Head of caudate nucleus (tissue), 42 donors: ENCODE measurements around the gene TAF11L13.
"Not testable (repeated sequence)": the region's sequence is repeated elsewhere in the genome, so short reads cannot be mapped to it uniquely, and the experiment has no call there.

Experiments used
- DNase-seq, 42 donors: peaks; one replicate each; pipeline versions ENCODE4 v3.0.0 to v3.0.0-alpha.2; 2020 to 2021; ENCODE audit warnings: mixed read lengths in 7 of 42
- intact Hi-C: fragments of 100-400 bp; cut with DNase I; formaldehyde crosslinking; loops from one replicate; pipeline ENCODE4 v1.15.0; 2022

Gene TAF11L13

DNA sequence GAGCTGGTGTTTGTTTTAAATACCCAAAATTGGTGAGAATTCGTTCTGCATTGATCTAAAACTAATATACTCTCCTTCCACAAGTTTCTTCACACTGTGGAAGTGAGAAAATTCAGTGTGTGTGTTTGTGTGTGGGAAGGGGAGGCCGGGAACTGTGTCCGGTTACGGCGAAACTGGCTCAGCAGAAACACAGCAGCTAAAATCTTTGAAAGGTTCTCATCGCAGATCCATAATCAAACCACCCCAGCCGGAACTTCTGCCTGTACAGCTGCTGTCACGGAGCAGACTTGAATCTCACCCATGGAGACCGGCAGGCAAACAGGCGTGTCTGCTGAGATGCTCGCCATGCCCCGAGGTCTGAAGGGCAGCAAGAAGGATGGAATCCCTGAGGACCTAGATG lies at the start of gene TAF11L13:
TSS of gene TAF11L13 (plus strand) at position 301 of the 400 bp plus-strand sequence.
- intact Hi-C loops, DNase-seq: not testable (repeated sequence)

GRCh38 chr5:17585658-17586057 lies 46.2 kb upstream of the TAF11L13 start, which contains the start of gene TAF11L7:
Gene TAF11L7 (minus strand): TSS chr5:17585758.
- intact Hi-C loops, DNase-seq: not testable (repeated sequence)

- intact Hi-C loops, DNase-seq: not testable (repeated sequence)
Observed at GRCh38 chr5:17590860-17591259, 41.0 kb upstream of the TAF11L13 start, which contains the start of gene TAF11L8. Gene TAF11L8 (minus strand): TSS chr5:17590960.

- intact Hi-C loops, result not testable (repeated sequence)
- peak in 3 of 42 donors; percentile 1 to 39 (median 6) for DNase-seq
Observed at GRCh38 chr5:17594255-17594654, 37.6 kb upstream of the TAF11L13 start, which contains the start of gene TAF11L9. Gene TAF11L9 (minus strand): TSS chr5:17594394.

GRCh38 chr5:17597728-17598127 lies 34.2 kb upstream of the TAF11L13 start, which contains the start of gene TAF11L10:
Gene TAF11L10 (minus strand): TSS chr5:17597828.
- intact Hi-C loops, result not testable (repeated sequence)

GRCh38 chr5:17603880-17604279 lies 28.0 kb upstream of the TAF11L13 start, which contains the start of gene TAF11L11:
Gene TAF11L11 (plus strand): TSS chr5:17604183.
- DNase-seq, intact Hi-C loops: not testable (repeated sequence)

More at GRCh38 chr5:17597728-17598127, 34.2 kb upstream of the TAF11L13 start, which contains the start of gene TAF11L10:
- DNase-seq, result not testable (repeated sequence)

GRCh38 chr5:17604951-17605350 lies 26.9 kb upstream of the TAF11L13 start:
- DNase-seq, result no peak
- intact Hi-C loops, result no loop called here

GRCh38 chr5:17607461-17607860 lies 24.4 kb upstream of the TAF11L13 start:
- DNase-seq, intact Hi-C loops: not testable (repeated sequence)

- intact Hi-C loops, DNase-seq: not testable (repeated sequence)
Observed at GRCh38 chr5:17610092-17610491, 21.8 kb upstream of the TAF11L13 start, which contains the start of gene TAF11L12. Gene TAF11L12 (plus strand): TSS chr5:17610392.

- intact Hi-C loops, result no loop called here
Observed at GRCh38 chr5:17614872-17615605, 16.8 kb upstream of the TAF11L13 start.

GRCh38 chr5:17619354-17619753 lies 12.5 kb upstream of the TAF11L13 start:
- DNase-seq, result no peak
- intact Hi-C loops, result no loop called here

More at GRCh38 chr5:17614872-17615605, 16.8 kb upstream of the TAF11L13 start:
- no peak for DNase-seq

- intact Hi-C loops, result no loop called here
- no peak for DNase-seq
Observed at GRCh38 chr5:17620627-17621026, 11.3 kb upstream of the TAF11L13 start.

DNA sequence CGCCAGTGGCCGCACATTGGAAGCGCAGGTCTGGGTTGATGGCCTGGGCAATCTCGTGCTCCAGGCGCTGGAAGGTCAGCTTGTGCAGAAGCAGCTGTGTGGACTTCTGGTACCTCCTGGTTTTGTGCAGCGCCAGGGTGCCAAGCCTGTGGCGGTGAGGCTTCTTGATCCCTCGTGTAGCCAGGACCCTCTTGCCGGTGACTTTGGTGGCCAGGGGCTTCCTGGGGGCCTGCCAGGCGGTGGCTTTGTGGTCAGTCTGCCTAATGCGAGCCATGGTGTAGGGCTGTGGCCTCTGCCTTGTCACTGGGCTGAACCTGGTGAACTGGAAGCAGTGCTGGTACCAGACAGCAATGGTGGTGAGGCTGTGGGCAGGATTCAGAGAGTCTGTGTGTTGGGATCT lies 6.2 kb upstream of the TAF11L13 start:
- DNase-seq, result no peak

DNA sequence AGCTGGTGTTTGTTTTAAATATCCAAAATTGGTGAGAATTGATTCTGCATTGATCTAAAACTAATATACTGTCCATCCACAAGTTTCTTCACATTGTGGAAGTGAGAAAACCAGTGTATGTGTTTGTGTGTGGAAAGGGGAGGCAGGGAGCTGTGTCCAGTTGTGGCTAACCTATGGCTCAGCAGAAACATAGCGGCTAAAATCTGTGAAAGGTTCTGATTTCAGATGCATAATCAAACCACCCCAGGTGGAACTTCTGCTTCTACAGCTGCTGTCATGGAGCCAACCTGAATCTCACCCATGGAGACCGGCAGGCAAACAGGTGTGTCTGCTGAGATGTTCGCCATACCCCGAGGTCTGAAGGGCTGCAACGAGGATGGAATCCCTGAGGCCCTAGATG lies 2.3 kb downstream of the TAF11L13 start, which contains the start of gene TAF11L14:
TSS of gene TAF11L14 (plus strand) at position 301 of the 400 bp plus-strand sequence.
- no peak for DNase-seq
- intact Hi-C loops, result no loop called here

More for the DNA sequence above, 6.2 kb upstream of the TAF11L13 start:
- intact Hi-C loops, result no loop called here

DNA sequence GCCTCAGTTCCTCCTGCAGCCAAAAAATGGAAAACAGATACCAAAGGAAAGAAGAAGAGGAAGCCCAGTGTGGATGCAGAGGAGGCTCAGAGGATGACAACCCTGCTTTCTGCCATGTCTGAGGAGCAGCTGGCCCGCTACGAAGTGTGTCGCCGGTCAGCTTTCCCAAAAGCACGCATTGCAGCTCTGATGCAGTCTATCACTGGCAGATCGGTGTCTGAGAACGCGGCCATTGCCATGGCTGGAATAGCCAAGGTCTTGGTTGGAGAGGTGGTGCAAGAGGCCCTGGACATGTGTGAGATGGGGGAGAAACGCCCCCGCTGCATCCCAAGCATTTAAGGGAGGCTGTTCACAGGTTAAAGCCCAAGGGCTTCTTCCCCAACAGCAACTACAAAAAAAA lies 17.3 kb downstream of the TAF11L13 start:
- DNase-seq, intact Hi-C loops: not testable (repeated sequence)

DNA sequence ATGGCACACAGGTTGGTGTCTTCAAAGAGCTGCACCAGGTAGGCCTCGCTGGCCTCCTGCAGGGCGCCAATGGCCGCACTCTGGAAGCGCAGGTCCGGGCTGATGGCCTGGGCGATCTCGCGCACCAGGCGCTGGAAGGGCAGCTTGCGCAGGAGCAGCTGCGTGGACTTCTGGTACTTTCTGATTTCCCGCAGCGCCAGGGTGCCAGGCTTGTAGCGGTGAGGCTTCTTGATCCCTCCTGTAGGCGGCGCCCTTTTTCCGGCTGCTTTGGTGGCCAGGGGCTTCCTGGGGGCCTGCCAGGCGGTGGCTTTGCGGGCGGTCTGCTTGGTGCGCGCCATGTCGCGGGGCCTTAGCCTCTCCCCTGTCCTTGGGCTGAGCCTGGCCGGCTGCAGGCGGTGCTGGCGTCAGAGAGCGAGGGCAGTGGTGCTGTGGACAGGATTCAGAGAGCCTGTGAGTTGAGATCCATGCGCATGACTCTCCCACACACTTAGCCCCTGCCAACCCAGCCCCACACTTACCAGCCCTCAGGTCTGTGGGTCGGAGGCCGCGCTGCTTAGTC lies 23.4 kb downstream of the TAF11L13 start:
- intact Hi-C loops, DNase-seq: not testable (repeated sequence)

DNA sequence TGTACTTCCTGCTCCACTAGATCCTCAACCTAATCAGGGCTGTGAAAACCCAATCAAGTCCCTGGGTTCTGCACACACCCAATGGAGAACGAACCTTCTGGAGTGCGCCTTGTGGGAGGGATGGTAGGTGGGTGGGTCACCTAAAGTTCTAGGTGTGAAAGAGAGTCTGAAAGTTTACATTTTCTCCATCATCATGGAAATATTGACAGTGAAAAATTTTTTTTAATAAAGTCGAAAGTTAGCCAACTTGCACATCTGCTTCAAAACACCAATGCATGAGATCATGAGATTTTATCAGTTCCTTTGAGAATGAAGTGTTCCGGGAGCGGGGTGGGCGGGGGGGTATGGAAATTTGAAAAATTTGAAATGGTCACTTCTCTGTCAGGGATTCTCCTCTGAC lies 24.0 kb downstream of the TAF11L13 start:
- no peak for DNase-seq

DNA sequence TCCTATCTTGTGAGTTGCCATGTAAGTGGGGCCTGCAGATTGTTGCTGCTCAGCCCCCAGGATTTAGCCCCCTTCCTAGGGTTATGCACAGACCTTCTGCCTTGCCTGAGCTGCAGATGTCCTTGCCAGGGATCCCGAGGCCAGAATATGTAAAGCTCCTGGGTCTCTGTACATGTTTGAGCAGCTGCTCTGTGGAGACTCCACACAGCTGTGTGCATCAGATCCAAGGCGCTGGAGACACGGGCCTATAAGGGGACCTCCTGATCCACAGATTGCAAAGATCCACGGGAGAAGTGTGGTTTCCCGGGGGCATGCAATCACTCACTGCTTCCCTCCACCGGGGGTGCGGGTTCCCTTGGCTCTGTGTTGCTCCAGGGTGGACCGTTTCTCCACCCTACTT lies 31.3 kb downstream of the TAF11L13 start:
- intact Hi-C loops, result no loop called here
- no peak for DNase-seq

More for the DNA sequence above, 24.0 kb downstream of the TAF11L13 start:
- intact Hi-C loops, result no loop called here

DNA sequence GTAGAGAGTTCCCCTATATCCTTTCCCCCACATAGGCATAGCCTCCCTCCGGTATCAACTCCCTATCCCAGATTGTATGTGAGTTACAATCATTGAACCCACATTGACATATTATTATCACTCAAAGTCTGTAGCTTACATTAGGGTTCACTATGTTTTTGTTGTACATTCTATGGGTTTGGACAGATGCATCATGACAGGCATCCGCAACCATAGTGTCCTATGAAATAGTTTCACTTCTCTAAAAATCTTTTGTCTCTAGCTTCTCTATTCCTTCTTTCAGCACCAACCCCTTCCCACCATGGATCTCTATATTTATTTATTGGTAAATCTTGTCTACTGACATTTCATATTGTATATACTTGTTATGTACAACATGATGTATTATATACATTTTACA lies 33.9 kb downstream of the TAF11L13 start:
- DNase-seq, result no peak
- intact Hi-C loops, result no loop called here

DNA sequence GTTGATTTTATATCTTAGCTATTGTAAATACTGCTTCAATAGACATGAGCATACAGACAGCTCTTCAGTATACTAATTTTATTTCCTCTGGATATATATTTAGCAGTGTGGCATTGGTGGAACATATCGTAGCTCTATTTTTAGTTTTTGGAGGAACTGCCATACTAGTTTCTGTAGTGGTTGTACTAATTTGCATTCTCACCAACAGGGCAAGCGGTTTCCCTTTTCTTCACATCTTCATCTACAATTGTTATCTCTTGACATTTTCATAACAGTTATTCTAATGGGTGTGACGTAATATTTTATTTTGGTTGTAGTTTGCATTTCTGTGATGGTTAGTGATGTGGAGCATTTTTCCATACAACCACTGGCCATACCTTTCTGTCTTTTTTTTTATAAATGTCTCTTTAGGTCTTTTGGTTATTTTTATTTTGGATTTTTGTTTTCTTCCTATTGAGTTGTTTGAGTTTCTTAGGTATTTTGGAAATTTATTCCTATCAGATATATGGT lies 34.9 kb downstream of the TAF11L13 start:
- DNase-seq, result no peak
- intact Hi-C loops, result no loop called here
